ENCODE results near the gene CTSD. TPM values are rescaled to one million over a fixed set of nuclear protein-coding genes. Genes with fewer than 3 reads are reported as not detected.
A peak's percentile ranks its signal among the peaks of the same experiment; 100 is the strongest.

Gene CTSD
- total and polyA plus RNA-seq, 2 of the 4 experiments (the other 2 are of a cell fraction) = 39.8 to 166 TPM

DNA sequence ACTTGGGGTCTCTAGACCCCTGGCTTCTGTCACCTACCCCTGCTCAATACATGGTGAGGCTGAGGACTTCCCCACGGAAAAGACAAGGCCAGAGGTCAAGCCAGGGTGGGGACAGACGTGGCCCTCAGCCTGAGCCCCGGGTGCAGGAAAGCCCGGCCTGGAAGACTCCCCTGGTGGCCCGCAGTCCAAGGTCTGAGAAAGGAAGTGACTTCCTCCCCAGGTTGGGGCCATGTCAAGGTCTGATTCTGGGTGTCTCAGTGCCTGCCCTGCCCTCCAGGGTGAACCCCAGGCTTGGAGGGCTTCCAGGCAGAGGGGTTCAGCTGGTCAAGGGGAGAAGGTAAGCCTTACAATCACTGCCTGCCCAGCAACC lies 3.9 kb downstream of the CTSD start:
- peaks cover 16% of the 10 kb centered on the region for H4K20me1 ChIP-seq (ENCODE audit: insufficient read depth, low read length)
- ATAC-seq (ENCODE audit: low read depth) = no peak
- H4K5ac ChIP-seq (ENCODE audit: low read depth, low read length) = no peak overlapping the region
- no peak overlapping the region for H3K56ac ChIP-seq (ENCODE audit: extremely low read depth, insufficient read depth, low read length)
- no TSS peak for BruUV-seq (replicated peaks)
- peak overlapping the region; percentile 48 for H2AFZ ChIP-seq (replicated peaks; ENCODE audit: low read length, poor library complexity)
- peak overlapping the region; percentile 23; the same call in 1 of the 2 replicates for H2BK20ac ChIP-seq (ENCODE audit: low read depth, low read length)
- ChIA-PET CTCF (no interaction called here), POLR2A (ENCODE audit: unreplicated experiment) (no interaction called here)
- WGBS, 2 experiments (ENCODE audit: extremely low coverage in 2 of 2, insufficient read length in 1 of 2) = no CpG with 5 or more reads among the region's 5 CpGs
- peak overlapping the region; percentile 5 for H2BK5ac ChIP-seq (ENCODE audit: low read depth, low read length, poor library complexity, severe bottlenecking)
- peaks cover 38% of the 10 kb centered on the region; the same call in 1 of the 2 replicates for H3K36me3 ChIP-seq (ENCODE audit: control insufficient read depth, insufficient read depth, low read length)
- intact Hi-C loops (cut with micrococcal nuclease) = no loop called here
- H3K27ac ChIP-seq (ENCODE audit: insufficient read depth, low read length) = no peak overlapping the region
- no peak overlapping the region for H3K14ac ChIP-seq (replicated peaks; ENCODE audit: low read depth, low read length)
- 0 out of 3 replicates have a peak overlapping the region, but pooled peaks have one; percentile 71 for H2BK15ac ChIP-seq (ENCODE audit: low read depth, low read length)
- no peak overlapping the region for H3K4me2 ChIP-seq (ENCODE audit: low read depth, low read length)
- in situ Hi-C loops (cut with MboI; ENCODE audit: low sequenced_read_pairs) = no loop called here
- TF ChIP-seq SMC3 (IDR thresholded peaks at IDR 0.05; ENCODE audit: low read depth, low read length) (no peak), RFX5 (IDR thresholded peaks at IDR 0.05; ENCODE audit: low read depth, low read length) (no peak), RAD21 (IDR thresholded peaks at IDR 0.05; ENCODE audit: low read length) (no peak), MAZ (IDR thresholded peaks at IDR 0.05; ENCODE audit: borderline replicate concordance, low read depth, low read length) (no peak), NFE2L2 (IDR thresholded peaks at IDR 0.05; ENCODE audit: low read depth, low read length) (no peak), CEBPB (IDR thresholded peaks at IDR 0.05; ENCODE audit: low read depth, low read length) (no peak)
- TF ChIP-seq, protein P1, sequence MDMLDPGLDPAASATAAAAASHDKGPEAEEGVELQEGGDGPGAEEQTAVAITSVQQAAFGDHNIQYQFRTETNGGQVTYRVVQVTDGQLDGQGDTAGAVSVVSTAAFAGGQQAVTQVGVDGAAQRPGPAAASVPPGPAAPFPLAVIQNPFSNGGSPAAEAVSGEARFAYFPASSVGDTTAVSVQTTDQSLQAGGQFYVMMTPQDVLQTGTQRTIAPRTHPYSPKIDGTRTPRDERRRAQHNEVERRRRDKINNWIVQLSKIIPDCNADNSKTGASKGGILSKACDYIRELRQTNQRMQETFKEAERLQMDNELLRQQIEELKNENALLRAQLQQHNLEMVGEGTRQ (IDR thresholded peaks at IDR 0.05; ENCODE audit: low read depth, low read length) = no peak
- dilution Hi-C loops (cut with HindIII; ENCODE audit: low sequenced_read_pairs, unreplicated experiment) = no loop called here
- peak overlapping the region; percentile 10 for H3K4ac ChIP-seq (ENCODE audit: low read depth, low read length)
- no peak overlapping the region for H3K9ac ChIP-seq (ENCODE audit: low read depth, low read length)
- no peak overlapping the region for H4K91ac ChIP-seq (ENCODE audit: insufficient read depth, low read depth, low read length)
- no peaks in the 10 kb centered on the region for H3K9me3 ChIP-seq (ENCODE audit: control insufficient read depth, insufficient read depth, low read length)
- H3K18ac ChIP-seq (ENCODE audit: low read depth, low read length) = no peak overlapping the region
- H4K8ac ChIP-seq (ENCODE audit: low read depth in 2 of 2, low read length in 2 of 2) = no peak overlapping the region; a peak in 2 of 4 replicates
- peak overlapping the region; percentile 50; the same call in 1 of the 2 replicates for H2AK5ac ChIP-seq (ENCODE audit: low read depth, low read length)
- peaks cover 0 to 37% of the 10 kb centered on the region in 2 experiments; a peak in 3 of 4 replicates for H3K79me1 ChIP-seq (ENCODE audit: low read depth in 1 of 2, low read length in 2 of 2)
- DNase-seq = no peak
- peak overlapping the region; percentile 70 for H2AK9ac ChIP-seq (replicated peaks; ENCODE audit: low read depth, low read length, poor library complexity)
- H2BK120ac ChIP-seq (ENCODE audit: low read depth, low read length) = no peak overlapping the region
- H3K27me3 ChIP-seq (ENCODE audit: control insufficient read depth, insufficient read depth, low read length) = no peaks in the 10 kb centered on the region
- H3K4me3 ChIP-seq (ENCODE audit: insufficient read depth, low read depth, low read length) = no peak overlapping the region
- H3K9me1 ChIP-seq (ENCODE audit: insufficient read depth, low read length) = no peaks in the 10 kb centered on the region; the same call in 1 of the 2 replicates
- no peak overlapping the region for H3K23ac ChIP-seq (ENCODE audit: low read depth, low read length)
- peaks cover 23% of the 10 kb centered on the region for H3K4me1 ChIP-seq (ENCODE audit: control insufficient read depth, insufficient read depth, low read length)

Data from IMR-90 (cell line).